Ascending aorta (tissue), 2 donors: ENCODE data around the gene STXBP2. TPM values are rescaled to one million over a fixed set of nuclear protein-coding genes. Genes with fewer than 3 reads are reported as not detected.

ENCODE experiments used
- DNase-seq, 2 donors: peaks; one replicate each; pipeline ENCODE4 v3.0.0-alpha.2; 2019; ENCODE audit warnings: low spot score in 2 of 2
- H3K27ac ChIP-seq, 2 donors: fragments of 200-600 bp; sonication (generic); one replicate each; pipeline ENCODE4 v1.5.1; 2016 to 2017; ENCODE audit warnings: mild to moderate bottlenecking in 1 of 2
- H3K27me3 ChIP-seq: fragments of 200-600 bp; sonication (generic); one replicate; pipeline ENCODE4 v1.5.1; 2017
- H3K36me3 ChIP-seq, 2 donors: fragments of 200-600 bp; sonication (generic); one replicate each; pipeline ENCODE4 v1.5.1; 2016
- H3K4me1 ChIP-seq, 2 donors: fragments of 200-600 bp; sonication (generic); one replicate each; pipeline ENCODE4 v1.5.1; 2016 to 2017; ENCODE audit warnings: mild to moderate bottlenecking in 1 of 2
- H3K4me3 ChIP-seq, 2 donors: fragments of 200-600 bp; sonication (generic); one replicate each; pipeline ENCODE4 v1.5.1; 2016 to 2017; ENCODE audit warnings: mild to moderate bottlenecking in 1 of 2
- H3K9me3 ChIP-seq, 2 donors: fragments of 200-600 bp; sonication (generic); one replicate each; pipeline ENCODE4 v1.5.1; 2016
- intact Hi-C: fragments of 100-400 bp; cut with DNase I; formaldehyde crosslinking; loops from one replicate; pipeline ENCODE4 v1.15.1; 2023
- total RNA-seq: library from RNA; depleted of rRNA; stranded (reverse); fragments of >200 nt; gene quantifications from one replicate; pipeline ENCODE4 v1.1.0, GENCODE V29; 2016
- TF ChIP-seq, protein P1 (sequence below), 3 experiments: fragments of 200-600 bp in 2 of 3; fragments of 450-650 bp in 1 of 3; sonication (generic) in 2 of 3; IDR thresholded peaks; one replicate each; pipeline ENCODE4 v1.5.1; 2016 to 2019; ENCODE audit warnings: antibody characterized with exemption in 3 of 3, mild to moderate bottlenecking in 1 of 3, moderate library complexity in 1 of 3

STXBP2 gene
- total RNA-seq, 1 donor from 2014 or later, result 26.6 TPM

DNA sequence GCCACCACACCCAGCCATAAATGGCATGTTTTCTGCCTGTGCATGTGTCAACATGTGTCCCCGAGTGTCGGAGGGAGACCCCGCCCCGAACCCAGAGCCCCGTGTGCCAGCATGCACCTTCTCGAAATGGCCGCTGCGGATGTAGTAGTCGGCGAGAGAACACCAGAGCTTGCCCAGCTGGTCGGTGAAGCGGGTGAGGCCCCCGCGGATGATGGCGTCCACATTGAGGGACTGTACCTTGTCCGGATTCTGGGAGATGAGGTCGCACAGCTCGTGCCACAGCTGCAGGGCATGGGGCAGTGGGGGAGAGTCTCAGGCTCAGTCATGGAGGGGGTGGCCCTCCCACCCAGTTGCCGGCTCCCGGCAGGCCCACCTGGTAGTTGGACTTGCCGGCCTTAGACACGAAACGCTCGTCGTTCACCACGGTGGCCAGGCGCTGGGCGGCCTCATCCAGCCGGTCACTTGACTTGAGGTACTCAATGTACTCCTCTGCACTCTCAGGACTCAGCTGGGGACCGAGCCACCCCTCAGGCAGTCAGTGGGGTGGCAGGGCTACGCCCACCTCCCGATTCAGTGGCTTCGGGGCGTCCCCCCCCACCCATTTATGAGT lies 11.0 kb upstream of the STXBP2 start:
- peaks cover 7 to 26% of the 10 kb centered on the region in 2 donors for H3K4me1 ChIP-seq
- intact Hi-C loops, result loop anchor here (5.0 kb wide), 2 partner anchors 89 to 681 kb away; partner anchors contain the start of genes CD320 and PNPLA6
- no peaks in the 10 kb centered on the region for H3K9me3 ChIP-seq
- TF ChIP-seq, protein P1, sequence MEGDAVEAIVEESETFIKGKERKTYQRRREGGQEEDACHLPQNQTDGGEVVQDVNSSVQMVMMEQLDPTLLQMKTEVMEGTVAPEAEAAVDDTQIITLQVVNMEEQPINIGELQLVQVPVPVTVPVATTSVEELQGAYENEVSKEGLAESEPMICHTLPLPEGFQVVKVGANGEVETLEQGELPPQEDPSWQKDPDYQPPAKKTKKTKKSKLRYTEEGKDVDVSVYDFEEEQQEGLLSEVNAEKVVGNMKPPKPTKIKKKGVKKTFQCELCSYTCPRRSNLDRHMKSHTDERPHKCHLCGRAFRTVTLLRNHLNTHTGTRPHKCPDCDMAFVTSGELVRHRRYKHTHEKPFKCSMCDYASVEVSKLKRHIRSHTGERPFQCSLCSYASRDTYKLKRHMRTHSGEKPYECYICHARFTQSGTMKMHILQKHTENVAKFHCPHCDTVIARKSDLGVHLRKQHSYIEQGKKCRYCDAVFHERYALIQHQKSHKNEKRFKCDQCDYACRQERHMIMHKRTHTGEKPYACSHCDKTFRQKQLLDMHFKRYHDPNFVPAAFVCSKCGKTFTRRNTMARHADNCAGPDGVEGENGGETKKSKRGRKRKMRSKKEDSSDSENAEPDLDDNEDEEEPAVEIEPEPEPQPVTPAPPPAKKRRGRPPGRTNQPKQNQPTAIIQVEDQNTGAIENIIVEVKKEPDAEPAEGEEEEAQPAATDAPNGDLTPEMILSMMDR (IDR thresholded peaks at IDR 0.05), result no peak
- H3K36me3 ChIP-seq, result peaks cover 50 to 63% of the 10 kb centered on the region in 2 donors
- H3K27ac ChIP-seq, result no peak overlapping the region
- no peak overlapping the region for H3K4me3 ChIP-seq
- no peaks in the 10 kb centered on the region for H3K27me3 ChIP-seq
- no peak for DNase-seq

DNA sequence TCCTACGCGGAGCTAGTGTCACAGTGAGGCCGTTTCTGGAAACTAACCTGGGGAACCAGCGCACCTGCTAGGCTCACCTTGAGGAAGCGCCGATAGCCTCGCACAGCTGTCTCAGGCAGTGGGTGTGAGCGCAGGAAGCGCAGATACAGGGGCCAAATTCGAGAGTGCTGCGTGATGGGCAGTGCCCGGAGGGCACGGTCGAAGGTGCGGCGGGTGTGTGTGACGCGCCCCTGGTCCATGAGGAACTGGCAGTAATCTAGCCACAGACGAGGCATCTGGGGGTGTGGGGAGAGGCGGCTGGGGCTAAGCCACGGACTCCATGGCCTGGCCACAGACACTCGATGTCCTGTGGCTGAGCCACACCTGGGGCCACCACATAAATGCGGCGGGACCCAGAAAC lies 9.7 kb upstream of the STXBP2 start:
- Histone ChIP-seq H3K27me3 (no peaks in the 10 kb centered on the region), H3K4me1 (peaks cover 7 to 27% of the 10 kb centered on the region in 2 donors), H3K36me3 (peaks cover 37 to 52% of the 10 kb centered on the region in 2 donors), H3K9me3 (no peaks in the 10 kb centered on the region), H3K27ac (no peak overlapping the region), H3K4me3 (no peak overlapping the region)
- DNase-seq, result no peak
- TF ChIP-seq, protein P1 (IDR thresholded peaks at IDR 0.05), result no peak
- intact Hi-C loops, result loop anchor here (5.0 kb wide), 2 partner anchors 90 to 680 kb away; partner anchors contain the start of genes CD320 and PNPLA6

DNA sequence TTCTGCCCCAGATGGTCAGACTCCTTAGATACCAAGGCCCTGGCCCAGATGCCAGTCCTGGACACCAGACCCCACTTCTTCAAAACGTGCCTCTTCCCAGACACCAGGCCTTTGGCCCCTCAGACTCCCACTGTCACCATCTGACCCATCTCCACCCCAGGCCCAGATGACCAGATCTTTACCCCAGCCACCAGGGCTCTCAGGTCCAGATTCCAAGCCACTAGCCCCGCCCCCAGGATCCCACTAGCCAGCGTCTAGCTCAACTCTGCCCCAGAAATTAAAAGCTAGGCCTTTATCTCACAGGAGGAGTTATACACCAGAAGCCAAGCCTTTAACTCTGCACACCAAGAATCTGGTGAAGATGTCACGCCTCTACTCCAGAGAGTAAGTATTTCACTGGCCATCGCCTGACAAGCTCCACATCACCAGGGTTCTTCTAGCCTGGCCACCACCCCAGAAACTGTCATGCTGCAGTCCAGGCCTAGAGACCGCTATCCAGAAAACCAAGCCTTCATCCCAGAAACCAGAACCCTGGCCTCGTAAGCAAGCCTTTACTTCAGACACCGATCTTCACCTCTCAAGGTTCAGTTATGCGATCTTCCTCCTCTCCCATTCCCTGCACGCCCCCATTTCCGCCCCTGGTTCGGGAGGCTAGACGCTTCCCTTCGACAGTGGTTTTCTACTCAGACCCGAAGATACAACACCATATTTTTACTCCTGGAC lies 8.2 kb upstream of the STXBP2 start:
- H3K27me3 ChIP-seq, result no peaks in the 10 kb centered on the region
- H3K4me3 ChIP-seq, result peak overlapping the region; percentile 94 to 96
- TF ChIP-seq, protein P1 (IDR thresholded peaks at IDR 0.05), result no peak
- peak overlapping the region; percentile 79 to 88 for H3K27ac ChIP-seq
- H3K4me1 ChIP-seq, result peaks cover 7 to 27% of the 10 kb centered on the region in 2 donors
- no peak for DNase-seq
- H3K9me3 ChIP-seq, result no peaks in the 10 kb centered on the region
- H3K36me3 ChIP-seq, result peaks cover 21 to 40% of the 10 kb centered on the region in 2 donors
- intact Hi-C loops, result loop anchor here (1.0 to 5.0 kb wide), 5 partner anchors 52 to 892 kb away; partner anchors contain the start of genes CD320, GPR108, PNPLA6 and TRAPPC5

DNA sequence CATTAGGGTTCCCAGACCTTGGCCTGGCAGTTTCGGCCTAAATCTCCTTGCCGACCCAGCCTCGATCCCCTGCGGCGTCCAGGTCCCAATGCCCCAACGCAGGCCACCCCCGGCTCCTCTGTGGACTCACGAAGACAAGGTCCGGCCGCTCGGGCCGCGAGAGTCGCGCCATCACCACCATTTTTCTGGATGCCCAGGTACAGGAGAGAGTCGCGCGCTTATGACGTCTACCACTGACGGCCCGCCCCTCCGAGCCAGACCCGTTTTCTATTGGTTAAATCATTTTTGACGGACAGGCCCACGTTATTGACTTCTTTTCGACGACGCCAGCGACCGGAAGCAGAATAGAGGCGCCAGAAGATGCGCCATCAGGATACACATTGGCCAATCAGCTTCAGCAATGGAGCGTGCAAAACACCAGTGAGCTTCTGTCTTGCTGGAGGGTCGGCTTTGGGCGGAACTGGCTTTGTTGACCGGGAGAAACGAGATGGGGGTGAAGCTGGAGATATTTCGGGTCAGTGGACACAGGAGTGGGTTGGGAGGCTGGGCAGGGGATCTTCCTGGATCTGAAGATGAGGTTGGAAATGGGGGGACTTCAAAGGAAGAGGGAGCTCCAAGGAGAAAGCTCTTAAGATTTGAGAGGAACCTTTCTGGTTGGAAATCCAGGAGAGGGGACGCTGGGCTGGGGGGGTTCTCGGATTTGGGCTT lies 7.4 kb upstream of the STXBP2 start, which contains the start of the genes PET100 and XAB2:
PET100 (plus strand) TSS at position 447 of the 708 bp plus-strand sequence; CDS start at position 488, 41 bp downstream.
XAB2 (minus strand) TSS at position 199 of the 708 bp plus-strand sequence; CDS start at position 181, 18 bp downstream.
- DNase-seq, result peak; percentile 95 to 99
- Histone ChIP-seq H3K4me1 (peaks cover 7 to 27% of the 10 kb centered on the region in 2 donors), H3K9me3 (no peaks in the 10 kb centered on the region), H3K4me3 (peak within 1 kb of the TSS; percentile 94 to 96), H3K36me3 (peaks cover 15 to 33% of the 10 kb centered on the region in 2 donors), H3K27ac (peak within 1 kb of the TSS; percentile 79 to 88), H3K27me3 (no peaks in the 10 kb centered on the region)
- intact Hi-C loops, result loop anchor here (1.0 to 5.0 kb wide), 5 partner anchors 51 to 893 kb away; partner anchors contain the start of genes CD320, GPR108, PNPLA6 and TRAPPC5
- TF ChIP-seq, protein P1 (IDR thresholded peaks at IDR 0.05), result no peak

DNA sequence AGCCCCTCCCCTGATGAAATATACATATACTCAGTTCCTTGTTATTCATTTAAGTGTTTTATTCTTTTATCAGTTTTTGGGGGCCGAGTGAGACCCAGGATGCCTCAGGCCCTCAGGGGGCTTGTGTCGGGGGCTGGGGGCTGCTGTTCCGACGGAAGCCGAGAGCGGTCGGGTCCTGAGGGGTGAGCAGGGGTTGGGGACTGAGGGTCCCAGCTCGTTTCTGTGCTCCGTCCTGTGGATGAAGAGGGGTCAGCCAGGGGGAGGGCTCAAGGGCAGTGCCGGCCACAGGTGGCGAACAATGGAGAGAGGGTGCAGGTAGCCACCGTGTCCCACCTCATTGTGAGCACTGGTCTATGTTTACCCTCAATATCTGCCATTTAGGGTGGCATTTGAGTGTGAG lies 5.3 kb upstream of the STXBP2 start:
- Histone ChIP-seq H3K4me3 (no peak overlapping the region), H3K27me3 (no peaks in the 10 kb centered on the region), H3K4me1 (peaks cover 7 to 27% of the 10 kb centered on the region in 2 donors), H3K27ac (no peak overlapping the region), H3K36me3 (peaks cover 0 to 14% of the 10 kb centered on the region in 2 donors), H3K9me3 (no peaks in the 10 kb centered on the region)
- no peak for DNase-seq
- intact Hi-C loops, result no loop called here
- TF ChIP-seq, protein P1 (IDR thresholded peaks at IDR 0.05), result no peak
